ENCODE data around the gene ATE1. TPM values are rescaled to one million over a fixed set of nuclear protein-coding genes. Genes with fewer than 3 reads are reported as not detected.

The ATE1 gene
- total and polyA plus RNA-seq, 2 donors (not counting 3 experiments of a cell fraction or from before 2014, with no cell fraction given), result 8.7 to 27.1 TPM

DNA sequence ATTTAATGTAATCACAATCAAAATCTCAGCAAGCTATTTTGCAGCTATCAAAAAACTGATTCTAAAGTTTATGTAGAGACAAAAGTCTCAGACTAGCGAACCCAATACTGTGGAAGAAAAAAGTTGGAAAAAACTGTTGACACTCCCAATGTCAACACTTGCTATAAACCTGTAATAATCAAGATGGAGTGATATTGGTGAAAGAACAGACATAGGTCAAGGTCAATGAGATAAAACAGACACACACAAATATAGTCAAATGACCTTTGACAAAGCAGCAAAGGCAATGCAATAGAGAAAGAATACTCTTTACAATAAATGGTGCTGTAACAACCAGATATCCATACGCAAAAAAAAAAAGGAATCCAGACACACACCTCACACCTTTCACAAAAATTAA, 84.5 kb downstream of the ATE1 start:
- Histone ChIP-seq H3K27ac (ENCODE audit: insufficient read depth, low read depth, low read length) (no peak overlapping the region), H4K20me1 (replicated peaks; ENCODE audit: control insufficient read depth, extremely low read depth, insufficient read depth, low read length) (no peaks in the 10 kb centered on the region), H2AFZ (ENCODE audit: low read depth, low read length) (no peak overlapping the region), H3K36me3 (ENCODE audit: control insufficient read depth in 2 of 2, extremely low read depth in 1 of 2, insufficient read depth in 2 of 2, low read length in 2 of 2) (no peaks in the 10 kb centered on the region), H3K9me1 (replicated peaks; ENCODE audit: control insufficient read depth, extremely low read depth, insufficient read depth, low read length) (no peaks in the 10 kb centered on the region), H3K79me2 (ENCODE audit: control insufficient read depth, insufficient read depth, low read length) (no peaks in the 10 kb centered on the region), H3K9ac (replicated peaks; ENCODE audit: extremely low read depth, insufficient read depth, low read length) (no peak overlapping the region), H3K4me2 (ENCODE audit: insufficient read depth, low read length) (no peak overlapping the region), H3K4me1 (ENCODE audit: control insufficient read depth, extremely low read depth, insufficient read depth, low read length) (no peaks in the 10 kb centered on the region), H3K4me3 (replicated peaks in 1 of 3; ENCODE audit: insufficient read depth in 1 of 3, low read depth in 1 of 3, low read length in 3 of 3) (no peak overlapping the region), H3K9me3 (replicated peaks; ENCODE audit: control insufficient read depth, insufficient read depth, low read length) (no peaks in the 10 kb centered on the region), H3K27me3 (ENCODE audit: control insufficient read depth in 2 of 2, insufficient read depth in 2 of 2, low read length in 2 of 2) (no peaks in the 10 kb centered on the region)
- no TSS peak for BruUV-seq (replicated peaks)
- FAIRE-seq (no peak), DNase-seq (ENCODE audit: low read depth, low spot score) (no peak)
- TF ChIP-seq JUN (IDR thresholded peaks at IDR 0.05; ENCODE audit: borderline replicate concordance, insufficient read depth, insufficient read length, low read depth) (no peak), POLR2A (IDR thresholded peaks at IDR 0.05; ENCODE audit: low read depth, low read length) (no peak), EZH2 (IDR thresholded peaks at IDR 0.05; ENCODE audit: borderline replicate concordance, low read depth, low read length, severe bottlenecking) (no peak)
- TF ChIP-seq, protein P1, sequence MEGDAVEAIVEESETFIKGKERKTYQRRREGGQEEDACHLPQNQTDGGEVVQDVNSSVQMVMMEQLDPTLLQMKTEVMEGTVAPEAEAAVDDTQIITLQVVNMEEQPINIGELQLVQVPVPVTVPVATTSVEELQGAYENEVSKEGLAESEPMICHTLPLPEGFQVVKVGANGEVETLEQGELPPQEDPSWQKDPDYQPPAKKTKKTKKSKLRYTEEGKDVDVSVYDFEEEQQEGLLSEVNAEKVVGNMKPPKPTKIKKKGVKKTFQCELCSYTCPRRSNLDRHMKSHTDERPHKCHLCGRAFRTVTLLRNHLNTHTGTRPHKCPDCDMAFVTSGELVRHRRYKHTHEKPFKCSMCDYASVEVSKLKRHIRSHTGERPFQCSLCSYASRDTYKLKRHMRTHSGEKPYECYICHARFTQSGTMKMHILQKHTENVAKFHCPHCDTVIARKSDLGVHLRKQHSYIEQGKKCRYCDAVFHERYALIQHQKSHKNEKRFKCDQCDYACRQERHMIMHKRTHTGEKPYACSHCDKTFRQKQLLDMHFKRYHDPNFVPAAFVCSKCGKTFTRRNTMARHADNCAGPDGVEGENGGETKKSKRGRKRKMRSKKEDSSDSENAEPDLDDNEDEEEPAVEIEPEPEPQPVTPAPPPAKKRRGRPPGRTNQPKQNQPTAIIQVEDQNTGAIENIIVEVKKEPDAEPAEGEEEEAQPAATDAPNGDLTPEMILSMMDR (IDR thresholded peaks at IDR 0.05; ENCODE audit: extremely low read depth in 1 of 2, insufficient read depth in 1 of 2, low read depth in 1 of 2, low read length in 2 of 2), result no peak
- intact Hi-C loops (cut with micrococcal nuclease) (no loop called here), dilution Hi-C loops (cut with MboI; ENCODE audit: extremely low pct_ligation_motif_present, low sequenced_read_pairs) (no loop called here)
- POLR2A ChIA-PET, result no interaction called here
- CTCF ChIA-PET, result interaction anchor here (1.6 to 1.9 kb wide), 2 partner anchors 12 to 19 kb away, joined by 5 to 6 read pairs; no protein-coding TSS in a partner anchor

DNA sequence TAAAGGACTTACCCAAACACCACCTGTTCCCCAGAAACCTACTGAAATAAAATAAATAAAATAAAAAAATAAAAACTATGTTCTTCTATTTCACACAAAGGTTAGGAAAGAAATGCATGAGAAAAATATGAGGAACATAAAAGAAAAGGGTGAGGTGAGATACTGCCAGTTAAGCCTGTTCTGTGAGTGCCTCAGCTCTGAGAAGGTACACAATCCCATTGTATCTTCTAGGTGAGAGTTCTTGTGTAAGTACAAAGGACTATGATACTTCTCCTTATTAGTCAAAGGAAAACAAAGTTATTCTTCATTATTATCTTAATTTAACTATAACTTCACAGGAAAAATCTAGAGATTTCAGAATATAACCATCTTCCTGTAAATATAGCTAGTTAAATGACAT, 86.0 kb downstream of the ATE1 start:
- Histone ChIP-seq H3K4me2 (ENCODE audit: insufficient read depth, low read length) (no peak overlapping the region), H3K4me1 (ENCODE audit: control insufficient read depth, extremely low read depth, insufficient read depth, low read length) (no peaks in the 10 kb centered on the region), H4K20me1 (replicated peaks; ENCODE audit: control insufficient read depth, extremely low read depth, insufficient read depth, low read length) (no peaks in the 10 kb centered on the region), H3K4me3 (replicated peaks in 1 of 3; ENCODE audit: insufficient read depth in 1 of 3, low read depth in 1 of 3, low read length in 3 of 3) (no peak overlapping the region), H3K9ac (replicated peaks; ENCODE audit: extremely low read depth, insufficient read depth, low read length) (no peak overlapping the region), H3K79me2 (ENCODE audit: control insufficient read depth, insufficient read depth, low read length) (no peaks in the 10 kb centered on the region), H3K9me3 (replicated peaks; ENCODE audit: control insufficient read depth, insufficient read depth, low read length) (no peaks in the 10 kb centered on the region), H3K36me3 (ENCODE audit: control insufficient read depth in 2 of 2, extremely low read depth in 1 of 2, insufficient read depth in 2 of 2, low read length in 2 of 2) (no peaks in the 10 kb centered on the region), H3K27ac (ENCODE audit: insufficient read depth, low read depth, low read length) (no peak overlapping the region), H3K9me1 (replicated peaks; ENCODE audit: control insufficient read depth, extremely low read depth, insufficient read depth, low read length) (no peaks in the 10 kb centered on the region), H2AFZ (ENCODE audit: low read depth, low read length) (no peak overlapping the region), H3K27me3 (ENCODE audit: control insufficient read depth in 2 of 2, insufficient read depth in 2 of 2, low read length in 2 of 2) (no peaks in the 10 kb centered on the region)
- CTCF ChIA-PET, result interaction anchor here (0.9 to 1.9 kb wide), 7 partner anchors 9 to 44 kb away, joined by 3 to 6 read pairs (median 3); no protein-coding TSS in a partner anchor
- no TSS peak for BruUV-seq (replicated peaks)
- intact Hi-C loops (cut with micrococcal nuclease), result no loop called here
- no peak for TF ChIP-seq JUN (IDR thresholded peaks at IDR 0.05; ENCODE audit: borderline replicate concordance, insufficient read depth, insufficient read length, low read depth)
- TF ChIP-seq, protein P2, sequence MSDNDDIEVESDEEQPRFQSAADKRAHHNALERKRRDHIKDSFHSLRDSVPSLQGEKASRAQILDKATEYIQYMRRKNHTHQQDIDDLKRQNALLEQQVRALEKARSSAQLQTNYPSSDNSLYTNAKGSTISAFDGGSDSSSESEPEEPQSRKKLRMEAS (IDR thresholded peaks at IDR 0.05; ENCODE audit: insufficient read depth, insufficient read length), result no peak
- TF ChIP-seq GATA2 (IDR thresholded peaks at IDR 0.05; ENCODE audit: insufficient read depth, insufficient read length, low read depth, low read length), result no peak
- no peak for TF ChIP-seq FOS (IDR thresholded peaks at IDR 0.05; ENCODE audit: borderline replicate concordance, insufficient read depth, low read length)
- TF ChIP-seq MYC (IDR thresholded peaks at IDR 0.05; ENCODE audit: low read depth, low read length), result no peak
- TF ChIP-seq, protein P1 (IDR thresholded peaks at IDR 0.05; ENCODE audit: extremely low read depth in 1 of 2, insufficient read depth in 1 of 2, low read depth in 1 of 2, low read length in 2 of 2), result no peak
- TF ChIP-seq POLR2AphosphoS5 (IDR thresholded peaks at IDR 0.05; ENCODE audit: insufficient read depth, low read depth, low read length), result no peak
- no peak for TF ChIP-seq EZH2 (IDR thresholded peaks at IDR 0.05; ENCODE audit: borderline replicate concordance, low read depth, low read length, severe bottlenecking)
- TF ChIP-seq POLR2A (IDR thresholded peaks at IDR 0.05; ENCODE audit: low read depth, low read length), result no peak
- dilution Hi-C loops (cut with MboI; ENCODE audit: extremely low pct_ligation_motif_present, low sequenced_read_pairs), result no loop called here
- DNase-seq (ENCODE audit: low read depth, low spot score) (no peak), FAIRE-seq (no peak)
- POLR2A ChIA-PET, result no interaction called here
